ENCODE data around the gene CCDC7. TPM values are rescaled to one million over a fixed set of nuclear protein-coding genes. Genes with fewer than 3 reads are reported as not detected.
"Not testable (repeated sequence)": the region's sequence is repeated elsewhere in the genome, so short reads cannot be mapped to it uniquely, and the experiment has no call there.

The CCDC7 gene
- total RNA-seq, 1 donor from 2014 or later = 9.0 TPM

- TF ChIP-seq CTCF (conservative IDR thresholded peaks at IDR 0.05) = no peak
- no peak overlapping the region for H3K27ac Mint-ChIP-seq
- H3K27me3 Mint-ChIP-seq = no peaks in the 10 kb centered on the region
- no peaks in the 10 kb centered on the region for H3K4me1 Mint-ChIP-seq (ENCODE audit: unreplicated experiment)
- no peaks in the 10 kb centered on the region for H3K36me3 Mint-ChIP-seq
- H3K4me3 Mint-ChIP-seq = no peak overlapping the region
- DNase-seq (ENCODE audit: extremely low spot score, unreplicated experiment) = no peak
- no peaks in the 10 kb centered on the region for H3K9me3 Mint-ChIP-seq
These were observed 159.8 kb downstream of the CCDC7 start for GRCh38 chr10:32605787-32606186.

GRCh38 chr10:32610543-32610942, 164.6 kb downstream of the CCDC7 start:
- not testable (repeated sequence) for H3K9me3 Mint-ChIP-seq; H3K27ac Mint-ChIP-seq; H3K36me3 Mint-ChIP-seq; H3K27me3 Mint-ChIP-seq; H3K4me3 Mint-ChIP-seq; DNase-seq (ENCODE audit: extremely low spot score, unreplicated experiment); H3K4me1 Mint-ChIP-seq (ENCODE audit: unreplicated experiment)

- no peak overlapping the region for H3K27ac Mint-ChIP-seq
- no peaks in the 10 kb centered on the region for H3K36me3 Mint-ChIP-seq
- H3K27me3 Mint-ChIP-seq = no peaks in the 10 kb centered on the region
- no peaks in the 10 kb centered on the region for H3K4me1 Mint-ChIP-seq (ENCODE audit: unreplicated experiment)
- H3K4me3 Mint-ChIP-seq = no peak overlapping the region
- no peak for TF ChIP-seq CTCF (conservative IDR thresholded peaks at IDR 0.05)
- DNase-seq (ENCODE audit: extremely low spot score, unreplicated experiment) = no peak
- peaks cover 4% of the 10 kb centered on the region for H3K9me3 Mint-ChIP-seq
These were observed 170.5 kb downstream of the CCDC7 start for GRCh38 chr10:32616438-32616837.

- TF ChIP-seq CTCF (conservative IDR thresholded peaks at IDR 0.05) = no peak
- Mint-ChIP-seq H3K4me3 (no peak overlapping the region), H3K36me3 (no peaks in the 10 kb centered on the region), H3K9me3 (peaks cover 4% of the 10 kb centered on the region), H3K4me1 (ENCODE audit: unreplicated experiment) (no peaks in the 10 kb centered on the region), H3K27ac (no peak overlapping the region), H3K27me3 (no peaks in the 10 kb centered on the region)
- DNase-seq (ENCODE audit: extremely low spot score, unreplicated experiment) = no peak
These were observed 172.5 kb downstream of the CCDC7 start for GRCh38 chr10:32618482-32618881.

- no peak for DNase-seq (ENCODE audit: extremely low spot score, unreplicated experiment)
- Mint-ChIP-seq H3K36me3 (no peaks in the 10 kb centered on the region), H3K4me3 (no peak overlapping the region), H3K4me1 (ENCODE audit: unreplicated experiment) (no peaks in the 10 kb centered on the region), H3K27me3 (no peaks in the 10 kb centered on the region), H3K9me3 (no peaks in the 10 kb centered on the region), H3K27ac (no peak overlapping the region)
- no peak for TF ChIP-seq CTCF (conservative IDR thresholded peaks at IDR 0.05)
These were observed 176.0 kb downstream of the CCDC7 start for GRCh38 chr10:32621969-32622368.

- Mint-ChIP-seq H3K27me3 (no peaks in the 10 kb centered on the region), H3K4me3 (no peak overlapping the region)
- no peak for TF ChIP-seq CTCF (conservative IDR thresholded peaks at IDR 0.05)
These were observed 176.5 kb downstream of the CCDC7 start for GRCh38 chr10:32622409-32622808.

More at GRCh38 chr10:32622409-32622808, 176.5 kb downstream of the CCDC7 start:
- Mint-ChIP-seq H3K4me1 (ENCODE audit: unreplicated experiment) (no peaks in the 10 kb centered on the region), H3K27ac (no peak overlapping the region), H3K36me3 (no peaks in the 10 kb centered on the region), H3K9me3 (no peaks in the 10 kb centered on the region)
- no peak for DNase-seq (ENCODE audit: extremely low spot score, unreplicated experiment)
